HepG2 (cell line): ENCODE results near the gene GSC2. TPM values are rescaled to one million over a fixed set of nuclear protein-coding genes. Genes with fewer than 3 reads are reported as not detected.

Experiments used
- FOXP4 ChIP-seq: sonication (generic); formaldehyde crosslinking; IDR thresholded peaks from 2 replicates; pipeline ENCODE4 v1.4.0; 2020; ENCODE audit warnings: missing genetic modification reagents
- HINFP ChIP-seq: sonication (generic); formaldehyde crosslinking; IDR thresholded peaks from 2 replicates; pipeline ENCODE4 v1.4.0; 2020; ENCODE audit warnings: low read depth, mild to moderate bottlenecking, missing genetic modification reagents
- KDM1A ChIP-seq: IDR thresholded peaks from 2 replicates; pipeline ENCODE4 v1.6.1; 2016; ENCODE audit warnings: missing compliant biosample characterization
- KLF13 ChIP-seq: sonication (generic); formaldehyde crosslinking; IDR thresholded peaks from 2 replicates; pipeline ENCODE4 v1.4.0; 2020; ENCODE audit warnings: mild to moderate bottlenecking, missing genetic modification reagents
- MED8 ChIP-seq: sonication (generic); formaldehyde crosslinking; IDR thresholded peaks from 2 replicates; pipeline ENCODE4 v1.8.1; 2023; ENCODE audit warnings: mild to moderate bottlenecking, missing genetic modification reagents; ENCODE audit not compliant: insufficient replicate concordance
- MXI1 ChIP-seq: IDR thresholded peaks from 3 replicates; pipeline ENCODE4 v1.6.1; 2012; ENCODE audit warnings: low read depth, low read length, inconsistent platforms, borderline replicate concordance
- NRL ChIP-seq: sonication (generic); formaldehyde crosslinking; IDR thresholded peaks from 2 replicates; pipeline ENCODE4 v1.5.0; 2020; ENCODE audit warnings: missing genetic modification reagents, mild to moderate bottlenecking, moderate library complexity, borderline replicate concordance
- PAXIP1 ChIP-seq: sonication (generic); formaldehyde crosslinking; conservative IDR thresholded peaks from 2 replicates; pipeline ENCODE4 v1.4.0; 2020; ENCODE audit warnings: mild to moderate bottlenecking, missing genetic modification reagents, moderate library complexity
- PHF8 ChIP-seq: sonication (generic); formaldehyde crosslinking; IDR thresholded peaks from 2 replicates; pipeline ENCODE4 v1.5.0; 2020; ENCODE audit warnings: missing genetic modification reagents
- RAD51 ChIP-seq: fragments of 450-650 bp; IDR thresholded peaks from 2 replicates; pipeline ENCODE4 v1.6.1; 2016; ENCODE audit warnings: borderline replicate concordance
- RBM22 ChIP-seq: fragments of 200-400 bp; formaldehyde crosslinking; optimal IDR thresholded peaks from 2 replicates; pipeline ENCODE3; 2017; ENCODE audit warnings: mild to moderate bottlenecking, low read length, moderate library complexity
- SALL2 ChIP-seq: sonication (generic); formaldehyde crosslinking; IDR thresholded peaks from 2 replicates; pipeline ENCODE4 v1.8.1; 2023; ENCODE audit warnings: mild to moderate bottlenecking, missing genetic modification reagents, inconsistent platforms
- ZNF20 ChIP-seq: sonication (generic); formaldehyde crosslinking; IDR thresholded peaks from 2 replicates; pipeline ENCODE4 v1.4.0; 2020; ENCODE audit warnings: mild to moderate bottlenecking, moderate library complexity, missing genetic modification reagents
- ZNF431 ChIP-seq: sonication (generic); formaldehyde crosslinking; IDR thresholded peaks from 2 replicates; pipeline ENCODE4 v1.9.0; 2022; ENCODE audit warnings: missing genetic modification reagents, low read depth, mild to moderate bottlenecking, borderline replicate concordance
- ZNF484 ChIP-seq: sonication (generic); formaldehyde crosslinking; IDR thresholded peaks from 2 replicates; pipeline ENCODE4 v1.5.1; 2020; ENCODE audit warnings: mild to moderate bottlenecking, low read depth, missing genetic modification reagents, borderline replicate concordance
- ZNF549 ChIP-seq: sonication (generic); formaldehyde crosslinking; IDR thresholded peaks from 2 replicates; pipeline ENCODE4 v1.5.0; 2020; ENCODE audit warnings: missing genetic modification reagents
- ZNF552 ChIP-seq: sonication (generic); formaldehyde crosslinking; IDR thresholded peaks from 2 replicates; pipeline ENCODE4 v1.9.0; 2022; ENCODE audit warnings: missing genetic modification reagents, mild to moderate bottlenecking, borderline replicate concordance
- ZNF570 ChIP-seq: sonication (generic); formaldehyde crosslinking; IDR thresholded peaks from 2 replicates; pipeline ENCODE4 v1.4.0; 2020; ENCODE audit warnings: mild to moderate bottlenecking, missing genetic modification reagents, borderline replicate concordance
- ZNF691 ChIP-seq: sonication (generic); formaldehyde crosslinking; IDR thresholded peaks from 2 replicates; pipeline ENCODE4 v1.4.0; 2020; ENCODE audit warnings: missing genetic modification reagents, low read depth, mild to moderate bottlenecking, borderline replicate concordance
- ZNF782 ChIP-seq: sonication (generic); formaldehyde crosslinking; IDR thresholded peaks from 2 replicates; pipeline ENCODE4 v1.4.0; 2020; ENCODE audit warnings: missing genetic modification reagents, mild to moderate bottlenecking, borderline replicate concordance
- ZNF839 ChIP-seq: sonication (generic); formaldehyde crosslinking; IDR thresholded peaks from 2 replicates; pipeline ENCODE4 v1.4.0; 2020; ENCODE audit warnings: missing genetic modification reagents, mild to moderate bottlenecking, borderline replicate concordance
- ZZZ3 ChIP-seq: sonication (generic); formaldehyde crosslinking; IDR thresholded peaks from 2 replicates; pipeline ENCODE4 v1.4.0; 2020; ENCODE audit warnings: missing genetic modification reagents, mild to moderate bottlenecking, borderline replicate concordance
- polyA plus RNA-seq, 8 experiments: library from polyadenylated mRNA; depleted of rRNA in 3 of 8; stranded (reverse) in 7 of 8; unstranded in 1 of 8; fragments of >200 nt; fragmentation: Illumina TruSeq in 4 of 8; extraction: Trizol in 4 of 8; gene quantifications; 2 replicates each; pipeline versions ENCODE4 v1.2.1 to v1.2.3, GENCODE V29; 2011 to 2016; ENCODE audit warnings: low read depth in 4 of 8, missing spikeins in 1 of 8, mixed read lengths in 1 of 8; ENCODE audit not compliant: insufficient read depth in 1 of 8
- total RNA-seq, 5 experiments: library from RNA; depleted of rRNA; stranded (reverse); fragments of >200 nt; fragmentation: Illumina TruSeq; extraction: Trizol; gene quantifications; 2 replicates each; pipeline ENCODE4 v1.2.3, GENCODE V29; 2016; ENCODE audit warnings: low read depth in 1 of 5

Gene GSC2
- total and polyA plus RNA-seq, 2 of the 13 experiments (the other 11 are each of a cell fraction or from before 2014, with no cell fraction given): not detected

- no peak for TF ChIP-seq KDM1A (CRISPR knock-in tag)
- TF ChIP-seq ZNF691 (CRISPR knock-in tag): no peak
- no peak for TF ChIP-seq ZNF484 (CRISPR knock-in tag)
- TF ChIP-seq ZNF839: no peak
- no peak for TF ChIP-seq ZNF552
- TF ChIP-seq MXI1: 0 out of 3 replicates have a peak, but pooled peaks have one; percentile 25
- TF ChIP-seq FOXP4: no peak
- TF ChIP-seq KLF13 (CRISPR knock-in tag): no peak
- TF ChIP-seq ZZZ3 (CRISPR knock-in tag): peak; percentile 44; the same call in 1 of the 2 replicates
- no peak for TF ChIP-seq PHF8 (CRISPR knock-in tag)
- no peak for TF ChIP-seq ZNF431 (CRISPR knock-in tag)
- no peak for TF ChIP-seq NRL
- 0 out of 2 replicates have a peak, but pooled peaks have one; percentile 24 for TF ChIP-seq HINFP
- TF ChIP-seq ZNF570 (CRISPR knock-in tag): no peak
- no peak for TF ChIP-seq PAXIP1 (CRISPR knock-in tag)
- TF ChIP-seq SALL2 (CRISPR knock-in tag): no peak
- TF ChIP-seq ZNF549 (CRISPR knock-in tag): no peak
- TF ChIP-seq RAD51: no peak
- TF ChIP-seq MED8 (CRISPR knock-in tag): no peak
- no peak for TF ChIP-seq ZNF782 (CRISPR knock-in tag)
- peak; percentile 30 for TF ChIP-seq RBM22
- TF ChIP-seq ZNF20 (CRISPR knock-in tag): no peak
Observed at GRCh38 chr22:19175602-19176174, 25.6 kb upstream of the GSC2 start (continued).
